ENCODE results near the gene BCL7B.
"Not testable (repeated sequence)": the region's sequence is repeated elsewhere in the genome, so short reads cannot be mapped to it uniquely, and the experiment has no call there.

DNA sequence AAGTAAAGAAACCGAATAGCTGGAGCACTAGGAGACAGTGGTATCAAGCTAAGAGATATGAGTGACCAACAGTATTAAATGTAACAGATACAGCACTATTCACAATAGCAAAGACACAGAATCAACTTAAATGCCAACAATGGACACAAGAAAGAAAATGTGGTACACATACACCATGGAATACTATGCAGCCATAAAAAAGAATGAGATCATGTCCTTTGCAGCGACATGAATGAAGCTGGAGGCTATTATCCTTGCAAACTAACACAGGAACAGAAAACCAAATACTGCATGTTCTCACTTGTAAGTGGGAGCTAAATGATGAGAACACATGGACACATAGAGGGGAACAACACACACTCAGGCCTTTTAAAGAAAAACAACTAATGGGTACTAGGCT lies 62.0 kb downstream of the BCL7B start:
- TF ChIP-seq, protein P1, sequence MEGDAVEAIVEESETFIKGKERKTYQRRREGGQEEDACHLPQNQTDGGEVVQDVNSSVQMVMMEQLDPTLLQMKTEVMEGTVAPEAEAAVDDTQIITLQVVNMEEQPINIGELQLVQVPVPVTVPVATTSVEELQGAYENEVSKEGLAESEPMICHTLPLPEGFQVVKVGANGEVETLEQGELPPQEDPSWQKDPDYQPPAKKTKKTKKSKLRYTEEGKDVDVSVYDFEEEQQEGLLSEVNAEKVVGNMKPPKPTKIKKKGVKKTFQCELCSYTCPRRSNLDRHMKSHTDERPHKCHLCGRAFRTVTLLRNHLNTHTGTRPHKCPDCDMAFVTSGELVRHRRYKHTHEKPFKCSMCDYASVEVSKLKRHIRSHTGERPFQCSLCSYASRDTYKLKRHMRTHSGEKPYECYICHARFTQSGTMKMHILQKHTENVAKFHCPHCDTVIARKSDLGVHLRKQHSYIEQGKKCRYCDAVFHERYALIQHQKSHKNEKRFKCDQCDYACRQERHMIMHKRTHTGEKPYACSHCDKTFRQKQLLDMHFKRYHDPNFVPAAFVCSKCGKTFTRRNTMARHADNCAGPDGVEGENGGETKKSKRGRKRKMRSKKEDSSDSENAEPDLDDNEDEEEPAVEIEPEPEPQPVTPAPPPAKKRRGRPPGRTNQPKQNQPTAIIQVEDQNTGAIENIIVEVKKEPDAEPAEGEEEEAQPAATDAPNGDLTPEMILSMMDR (conservative IDR thresholded peaks at IDR 0.05; ENCODE audit: low read depth, low read length): not testable (repeated sequence)
- not testable (repeated sequence) for TF ChIP-seq EZH2 (IDR thresholded peaks at IDR 0.05; ENCODE audit: borderline replicate concordance, low read depth, low read length, poor library complexity, severe bottlenecking)

All from A673 (cell line).